NCI-H345 (cell line): Measurements from ENCODE around the gene DSC3.
A peak's percentile ranks its signal among the peaks of the same experiment; 100 is the strongest.

Experiments
- DNase-seq: peaks from one replicate; lab custom pipeline; 2025; lab: John Stamatoyannopoulos, UW

Gene DSC3

GRCh38 chr18:30971338-30971956 lies 71.1 kb downstream of the DSC3 start:
- peak; percentile 57 for DNase-seq

GRCh38 chr18:30970196-30970816 lies 72.2 kb downstream of the DSC3 start:
- peak; percentile 44 for DNase-seq

GRCh38 chr18:30969670-30970170 lies 72.8 kb downstream of the DSC3 start:
- no peak for DNase-seq

- no peak for DNase-seq
Measured at GRCh38 chr18:30967701-30968100, 74.8 kb downstream of the DSC3 start.

- no peak for DNase-seq
Measured at GRCh38 chr18:30965237-30965636, 77.3 kb downstream of the DSC3 start.

GRCh38 chr18:30960661-30961060 lies 81.9 kb downstream of the DSC3 start:
- DNase-seq = no peak

- no peak for DNase-seq
Measured at GRCh38 chr18:30957066-30957465, 85.5 kb downstream of the DSC3 start.

- no peak for DNase-seq
Measured at GRCh38 chr18:30954262-30954661, 88.3 kb downstream of the DSC3 start.

- no peak for DNase-seq
Measured at GRCh38 chr18:30945761-30946160, 96.8 kb downstream of the DSC3 start.

GRCh38 chr18:30944773-30945417 lies 97.6 kb downstream of the DSC3 start:
- no peak for DNase-seq

GRCh38 chr18:30940952-30941539 lies 101.5 kb downstream of the DSC3 start:
- DNase-seq = no peak
